Caco-2 (cell line): ENCODE data around the gene DLX5. TPM values are rescaled to one million over a fixed set of nuclear protein-coding genes. Genes with fewer than 3 reads are reported as not detected.

Experiments used
- BruUV-seq: library from RNA; stranded (reverse); fragments of 400-500 nt; replicated peaks from 2 replicates; lab custom pipeline; 2021; lab: Mats Ljungman, UMichigan
- CTCF ChIA-PET: fragments of 300-600 bp; sonication (Branson Sonifier 250); formaldehyde crosslinking; loops from one replicate; lab custom pipeline; 2022; ENCODE audit warnings: antibody characterized with exemption; lab: Charles Lee
- POLR2A ChIA-PET: fragments of 300-600 bp; sonication (Branson Sonifier 250); formaldehyde crosslinking; loops from one replicate; lab custom pipeline; 2022; ENCODE audit warnings: antibody characterized with exemption; lab: Charles Lee
- DNase-seq, 2 experiments: peaks; one replicate each; pipeline versions ENCODE4 v3.0.0 to v3.0.0-alpha.2; 2020 to 2022
- H3K27me3 ChIP-seq: replicated peaks from 2 replicates; pipeline ENCODE4 v1.6.0; 2011; ENCODE audit warnings: low read length; ENCODE audit not compliant: control insufficient read depth, insufficient read depth
- H3K36me3 ChIP-seq: 2 replicates; pipeline ENCODE4 v1.5.1; 2011; ENCODE audit warnings: low read length; ENCODE audit not compliant: control insufficient read depth, insufficient read depth
- H3K4me1 ChIP-seq: fragments of 250-450 bp; sonication (Bioruptor Pico); 2 replicates; pipeline ENCODE4 v1.5.1; 2020; ENCODE audit warnings: mild to moderate bottlenecking
- H3K4me3 ChIP-seq: 2 replicates; pipeline ENCODE4 v1.5.1; 2011; ENCODE audit warnings: low read depth, mild to moderate bottlenecking, control low read depth, low read length
- H3K9me3 ChIP-seq: fragments of 250-450 bp; sonication (Bioruptor Pico); 2 replicates; pipeline ENCODE4 v1.5.1; 2020; ENCODE audit warnings: mild to moderate bottlenecking, moderate library complexity
- H3K27ac Mint-ChIP-seq: one replicate; pipeline ENCODE4 v1.8.0; 2022; ENCODE audit warnings: mixed read lengths; ENCODE audit not compliant: unreplicated experiment
- H3K27me3 Mint-ChIP-seq: one replicate; pipeline ENCODE4 v1.8.0; 2022; ENCODE audit warnings: mixed read lengths; ENCODE audit not compliant: insufficient read depth, unreplicated experiment
- H3K36me3 Mint-ChIP-seq: one replicate; pipeline ENCODE4 v1.8.0; 2022; ENCODE audit warnings: mild to moderate bottlenecking, mixed read lengths; ENCODE audit not compliant: insufficient read depth, unreplicated experiment
- H3K4me1 Mint-ChIP-seq: one replicate; pipeline ENCODE4 v1.8.0; 2022; ENCODE audit warnings: low read depth, mixed read lengths; ENCODE audit not compliant: unreplicated experiment
- H3K4me3 Mint-ChIP-seq: one replicate; pipeline ENCODE4 v1.8.0; 2022; ENCODE audit warnings: mild to moderate bottlenecking, moderate library complexity, mixed read lengths; ENCODE audit not compliant: unreplicated experiment
- H3K9me3 Mint-ChIP-seq: one replicate; pipeline ENCODE4 v1.8.0; 2022; ENCODE audit warnings: mixed read lengths; ENCODE audit not compliant: unreplicated experiment
- intact Hi-C: fragments of 100-400 bp; cut with micrococcal nuclease; formaldehyde crosslinking; loops from one replicate; pipeline ENCODE4 v1.10.0; 2022; ENCODE audit not compliant: unreplicated experiment
- total RNA-seq: library from RNA; stranded (reverse); gene quantifications from 2 replicates; pipeline ENCODE4 v1.2.3, GENCODE V29; 2022
- TF ChIP-seq, protein P1 (sequence below), 2 experiments: fragments of 200-600 bp in 1 of 2; IDR thresholded peaks; 1 replicate in 1 of 2; 2 replicates in 1 of 2; pipeline versions ENCODE4 v1.5.1 to v1.8.0; 2011 to 2022; ENCODE audit warnings: antibody characterized with exemption in 1 of 2, control low read depth in 1 of 2, inconsistent platforms in 1 of 2, low read depth in 1 of 2, low read length in 1 of 2, mild to moderate bottlenecking in 1 of 2, moderate library complexity in 1 of 2; ENCODE audit not compliant: insufficient read depth in 1 of 2, severe bottlenecking in 1 of 2, unreplicated experiment in 1 of 2

Gene DLX5
- total RNA-seq, 1 experiment from 2014 or later: not detected

DNA sequence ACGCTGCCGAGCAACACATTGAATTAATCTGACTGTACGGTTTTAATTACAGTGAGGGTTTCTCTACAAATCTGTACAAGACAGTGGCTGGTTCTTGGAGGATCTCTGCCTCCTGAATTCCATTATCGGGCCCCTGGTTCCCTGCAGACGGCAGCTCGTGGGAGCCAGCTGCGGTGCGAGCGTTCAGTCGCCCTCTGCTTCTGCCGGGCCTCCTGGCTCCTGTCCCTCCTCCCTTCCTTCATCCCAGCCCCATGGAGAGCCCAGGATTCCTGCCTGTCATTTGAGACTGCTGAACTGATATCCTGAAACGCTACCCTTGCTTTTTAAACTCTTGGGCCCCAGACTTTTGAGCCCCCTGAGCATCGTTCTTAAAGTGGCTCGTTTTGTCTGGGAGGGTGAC lies 25.9 kb downstream of the DLX5 start:
- no peaks in the 10 kb centered on the region for H3K9me3 ChIP-seq
- no peaks in the 10 kb centered on the region for H3K36me3 ChIP-seq
- no peaks in the 10 kb centered on the region for H3K36me3 Mint-ChIP-seq
- ChIA-PET POLR2A (no interaction called here), CTCF (no interaction called here)
- no peaks in the 10 kb centered on the region for H3K27me3 Mint-ChIP-seq
- TF ChIP-seq, protein P1, sequence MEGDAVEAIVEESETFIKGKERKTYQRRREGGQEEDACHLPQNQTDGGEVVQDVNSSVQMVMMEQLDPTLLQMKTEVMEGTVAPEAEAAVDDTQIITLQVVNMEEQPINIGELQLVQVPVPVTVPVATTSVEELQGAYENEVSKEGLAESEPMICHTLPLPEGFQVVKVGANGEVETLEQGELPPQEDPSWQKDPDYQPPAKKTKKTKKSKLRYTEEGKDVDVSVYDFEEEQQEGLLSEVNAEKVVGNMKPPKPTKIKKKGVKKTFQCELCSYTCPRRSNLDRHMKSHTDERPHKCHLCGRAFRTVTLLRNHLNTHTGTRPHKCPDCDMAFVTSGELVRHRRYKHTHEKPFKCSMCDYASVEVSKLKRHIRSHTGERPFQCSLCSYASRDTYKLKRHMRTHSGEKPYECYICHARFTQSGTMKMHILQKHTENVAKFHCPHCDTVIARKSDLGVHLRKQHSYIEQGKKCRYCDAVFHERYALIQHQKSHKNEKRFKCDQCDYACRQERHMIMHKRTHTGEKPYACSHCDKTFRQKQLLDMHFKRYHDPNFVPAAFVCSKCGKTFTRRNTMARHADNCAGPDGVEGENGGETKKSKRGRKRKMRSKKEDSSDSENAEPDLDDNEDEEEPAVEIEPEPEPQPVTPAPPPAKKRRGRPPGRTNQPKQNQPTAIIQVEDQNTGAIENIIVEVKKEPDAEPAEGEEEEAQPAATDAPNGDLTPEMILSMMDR (IDR thresholded peaks at IDR 0.05; ENCODE audit: insufficient read depth in 1 of 2, low read depth in 1 of 2, low read length in 1 of 2, severe bottlenecking in 1 of 2, unreplicated experiment in 1 of 2): no peak
- no peaks in the 10 kb centered on the region for H3K9me3 Mint-ChIP-seq
- no peaks in the 10 kb centered on the region for H3K4me1 Mint-ChIP-seq
- no peak overlapping the region for H3K4me3 Mint-ChIP-seq
- no TSS peak for BruUV-seq
- H3K27ac Mint-ChIP-seq: no peak overlapping the region
- no peak overlapping the region for H3K4me3 ChIP-seq
- intact Hi-C loops: no loop called here
- no peaks in the 10 kb centered on the region for H3K4me1 ChIP-seq
- no peak for DNase-seq
- H3K27me3 ChIP-seq: no peaks in the 10 kb centered on the region

DNA sequence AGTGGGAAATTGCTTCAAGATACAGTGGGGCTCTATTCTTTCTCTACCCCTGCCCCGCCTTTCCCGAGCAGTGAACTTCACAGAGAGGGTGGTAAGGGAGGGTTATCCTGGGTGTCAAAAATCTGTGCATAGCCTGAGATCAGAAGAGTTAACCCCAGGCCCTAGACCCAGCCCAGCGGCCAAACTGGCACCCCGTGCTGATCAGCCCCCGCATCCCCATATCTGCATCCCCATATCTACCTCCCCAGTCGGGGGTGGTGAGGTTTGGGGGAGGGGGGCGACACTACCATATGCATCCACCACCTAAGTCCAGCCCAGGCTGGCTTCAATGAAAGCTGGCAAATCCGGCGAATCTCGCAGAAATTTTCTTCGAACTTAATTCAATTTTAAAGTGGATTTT lies 26.3 kb downstream of the DLX5 start:
- no TSS peak for BruUV-seq
- H3K27me3 ChIP-seq: no peaks in the 10 kb centered on the region
- intact Hi-C loops: no loop called here
- H3K36me3 ChIP-seq: no peaks in the 10 kb centered on the region
- H3K36me3 Mint-ChIP-seq: no peaks in the 10 kb centered on the region
- H3K9me3 ChIP-seq: no peaks in the 10 kb centered on the region
- no peak overlapping the region for H3K4me3 ChIP-seq
- ChIA-PET POLR2A (no interaction called here), CTCF (no interaction called here)
- H3K27me3 Mint-ChIP-seq: no peaks in the 10 kb centered on the region
- no peaks in the 10 kb centered on the region for H3K4me1 ChIP-seq
- no peak overlapping the region for H3K4me3 Mint-ChIP-seq
- no peak overlapping the region for H3K27ac Mint-ChIP-seq
- TF ChIP-seq, protein P1 (IDR thresholded peaks at IDR 0.05; ENCODE audit: insufficient read depth in 1 of 2, low read depth in 1 of 2, low read length in 1 of 2, severe bottlenecking in 1 of 2, unreplicated experiment in 1 of 2): no peak
- no peaks in the 10 kb centered on the region for H3K9me3 Mint-ChIP-seq
- DNase-seq: no peak
- H3K4me1 Mint-ChIP-seq: no peaks in the 10 kb centered on the region

DNA sequence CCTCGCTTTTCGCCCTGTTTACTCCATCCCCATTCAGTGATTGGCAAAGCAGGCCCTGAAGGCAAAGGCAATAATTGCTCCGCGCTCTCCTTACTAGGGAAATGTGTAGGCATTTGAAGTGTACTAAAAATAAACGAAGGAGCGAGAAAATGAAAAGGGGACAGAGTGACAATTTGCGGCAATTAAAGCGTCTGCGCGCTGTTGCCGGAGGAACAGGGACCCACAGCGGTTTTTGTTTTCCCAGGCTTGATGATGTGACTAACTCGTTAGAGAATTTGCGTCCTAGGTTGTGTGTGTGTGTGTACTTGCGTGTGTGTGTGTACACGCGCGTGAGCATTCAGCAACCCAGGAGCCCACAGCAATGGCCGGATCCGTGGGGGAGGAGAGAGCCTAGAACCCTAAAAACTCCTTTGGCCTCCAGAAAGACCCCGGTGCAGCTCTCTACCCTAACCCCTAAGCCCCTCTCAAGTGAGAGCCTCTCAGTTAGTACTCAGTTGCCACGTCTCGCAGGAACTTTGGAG lies 27.1 kb downstream of the DLX5 start:
- intact Hi-C loops: no loop called here

More for the DNA sequence above, 27.1 kb downstream of the DLX5 start:
- Histone ChIP-seq H3K4me1 (no peaks in the 10 kb centered on the region), H3K36me3 (no peaks in the 10 kb centered on the region), H3K27me3 (no peaks in the 10 kb centered on the region), H3K9me3 (no peaks in the 10 kb centered on the region), H3K4me3 (no peak overlapping the region)
- no peak for DNase-seq
- CTCF ChIA-PET: no interaction called here
- Mint-ChIP-seq H3K9me3 (no peaks in the 10 kb centered on the region), H3K4me3 (no peak overlapping the region), H3K36me3 (no peaks in the 10 kb centered on the region), H3K27ac (no peak overlapping the region), H3K27me3 (no peaks in the 10 kb centered on the region), H3K4me1 (no peaks in the 10 kb centered on the region)
- BruUV-seq: no TSS peak
- TF ChIP-seq, protein P1 (IDR thresholded peaks at IDR 0.05; ENCODE audit: insufficient read depth in 1 of 2, low read depth in 1 of 2, low read length in 1 of 2, severe bottlenecking in 1 of 2, unreplicated experiment in 1 of 2): no peak
- POLR2A ChIA-PET: no interaction called here
